Measurements from ENCODE around the gene NASP.

NASP gene

DNA sequence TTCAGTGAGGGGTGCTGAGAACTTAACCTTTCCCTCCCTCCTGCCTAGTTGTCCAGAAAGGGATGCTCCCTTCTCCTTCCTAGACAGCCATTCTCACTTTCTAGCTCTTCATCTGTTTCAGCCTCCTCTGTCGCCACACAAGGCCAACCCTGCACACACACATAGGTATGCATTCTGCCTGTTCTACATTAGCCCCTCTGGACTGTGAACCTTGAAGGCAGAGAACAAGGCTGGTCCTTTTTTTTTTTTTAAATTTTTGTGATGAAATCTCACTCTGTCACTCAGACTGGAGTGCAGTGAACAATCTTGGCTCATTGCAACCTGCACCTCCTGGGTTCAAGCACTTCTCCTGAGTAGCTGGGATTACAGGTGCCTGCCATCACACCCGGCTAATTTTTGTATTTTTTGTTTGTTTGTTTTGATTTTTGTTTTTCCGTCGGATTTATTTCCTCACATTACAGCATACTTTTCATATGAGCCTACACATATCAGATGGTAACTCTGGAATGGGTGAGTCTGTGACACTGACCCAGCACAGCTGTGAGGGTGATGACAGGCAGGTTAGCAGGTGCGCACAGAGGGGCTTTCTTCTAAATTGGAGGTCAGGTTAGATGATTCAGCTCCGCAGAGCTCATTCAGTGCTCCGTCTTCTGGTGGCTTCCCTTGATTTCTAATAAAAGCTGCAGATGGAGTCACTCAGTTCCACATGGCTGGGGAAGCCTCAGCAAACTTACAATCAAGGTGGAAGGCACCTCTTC is 38.1 kb upstream of the NASP start:
- Histone ChIP-seq H3K27me3 (ENCODE audit: control insufficient read depth in 2 of 2, insufficient read depth in 2 of 2, low read length in 2 of 2) (no peaks in the 10 kb centered on the region), H3K9me3 (ENCODE audit: control insufficient read depth in 2 of 2, low read length in 2 of 2) (no peaks in the 10 kb centered on the region), H3K4me1 (ENCODE audit: control insufficient read depth in 2 of 2, insufficient read depth in 2 of 2, low read length in 2 of 2) (peaks cover 2 to 7% of the 10 kb centered on the region in 2 donors), H3K36me3 (ENCODE audit: control insufficient read depth in 2 of 2, insufficient read depth in 2 of 2, low read length in 2 of 2) (no peaks in the 10 kb centered on the region), H3K27ac (ENCODE audit: low read depth in 2 of 2, low read length in 2 of 2) (no peak overlapping the region), H3K4me3 (ENCODE audit: low read length in 2 of 2) (no peak overlapping the region), H3K9ac (ENCODE audit: low read depth in 1 of 2, low read length in 2 of 2) (no peak overlapping the region)

DNA sequence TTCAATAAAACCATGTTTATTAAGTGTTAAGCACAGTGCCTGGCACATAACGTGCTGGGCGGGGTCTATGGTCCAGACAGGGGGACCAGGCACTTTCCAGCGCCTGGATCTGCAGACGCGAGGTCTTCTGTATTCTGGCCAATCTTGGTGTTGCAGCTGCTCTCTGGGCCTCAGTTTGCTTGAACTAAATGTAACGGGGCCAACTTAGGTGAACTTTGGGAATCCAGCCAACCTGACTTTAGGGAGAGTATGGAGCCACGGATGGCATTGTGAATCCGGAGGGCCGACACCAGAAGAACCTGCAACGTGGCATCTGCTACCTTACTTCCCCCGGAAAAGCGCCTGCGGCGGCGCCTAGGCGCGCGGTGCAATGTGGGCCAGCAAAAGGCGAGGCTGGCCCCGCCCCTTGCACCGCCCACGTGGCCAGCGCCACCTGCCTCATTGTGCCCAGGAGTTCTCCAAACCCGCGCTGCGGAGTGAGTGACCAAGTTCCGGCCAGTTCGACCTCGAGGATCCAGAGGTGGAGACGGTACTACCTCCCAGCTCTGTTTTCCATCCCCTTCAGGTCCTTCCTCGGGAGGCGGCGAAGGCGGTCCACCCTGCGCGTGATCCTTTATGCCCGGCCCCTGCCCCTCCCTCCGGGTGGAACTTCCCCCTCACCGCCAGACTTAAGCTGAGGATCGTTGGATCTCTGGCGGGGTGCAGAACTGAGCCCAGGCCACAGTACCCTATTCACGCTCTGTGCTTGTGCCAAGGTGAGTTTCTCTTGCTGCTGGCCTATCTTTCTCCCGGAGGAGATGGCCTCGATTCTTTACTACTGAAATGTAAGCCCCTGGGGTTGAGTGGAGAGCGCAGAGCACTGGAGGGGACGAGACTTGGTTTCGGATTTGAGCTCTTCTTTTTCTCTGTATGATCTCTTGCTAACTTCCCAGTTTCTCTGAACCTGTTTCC is 33.2 kb upstream of the NASP start, which contains the start of gene AKR1A1:
TSS of gene AKR1A1 (plus strand) at position 426 of the 951 bp plus-strand sequence. CDS start 10,969 bp downstream, outside the sequence.
- Histone ChIP-seq H3K4me3 (ENCODE audit: low read length in 2 of 2) (peak within 1 kb of the TSS; percentile 89 to 98), H3K27ac (ENCODE audit: low read depth in 2 of 2, low read length in 2 of 2) (peak within 1 kb of the TSS; percentile 85 to 95), H3K27me3 (ENCODE audit: control insufficient read depth in 2 of 2, insufficient read depth in 2 of 2, low read length in 2 of 2) (no peaks in the 10 kb centered on the region), H3K9ac (ENCODE audit: low read depth in 1 of 2, low read length in 2 of 2) (peak within 1 kb of the TSS; percentile 72 to 75), H3K36me3 (ENCODE audit: control insufficient read depth in 2 of 2, insufficient read depth in 2 of 2, low read length in 2 of 2) (peaks cover under 1 to 5% of the 10 kb centered on the region in 2 donors), H3K4me1 (ENCODE audit: control insufficient read depth in 2 of 2, insufficient read depth in 2 of 2, low read length in 2 of 2) (peaks cover 13 to 16% of the 10 kb centered on the region in 2 donors), H3K9me3 (ENCODE audit: control insufficient read depth in 2 of 2, low read length in 2 of 2) (no peaks in the 10 kb centered on the region)

DNA sequence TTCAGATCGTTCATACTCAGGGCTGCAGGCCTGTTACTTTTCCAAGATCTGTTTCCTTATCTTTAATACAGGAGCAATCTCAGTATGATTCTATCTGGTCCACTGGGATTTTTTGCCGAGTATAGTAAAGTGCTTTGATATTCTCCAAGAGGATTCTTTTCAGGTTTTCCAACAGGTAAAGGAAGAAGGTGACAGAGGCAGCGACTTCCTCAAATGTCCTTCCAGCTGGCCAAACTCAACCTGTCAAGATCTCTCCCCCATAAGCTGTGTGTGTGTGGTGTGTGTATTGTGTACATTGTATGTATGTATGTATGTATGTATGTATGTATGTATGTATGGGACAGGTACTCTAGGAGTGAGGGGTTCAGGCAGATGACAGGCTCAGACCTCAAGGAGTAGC is 32.2 kb upstream of the NASP start:
- Histone ChIP-seq H3K27ac (ENCODE audit: low read depth in 2 of 2, low read length in 2 of 2) (peak overlapping the region in 1 of 2 donors; percentile 85), H3K27me3 (ENCODE audit: control insufficient read depth in 2 of 2, insufficient read depth in 2 of 2, low read length in 2 of 2) (no peaks in the 10 kb centered on the region), H3K36me3 (ENCODE audit: control insufficient read depth in 2 of 2, insufficient read depth in 2 of 2, low read length in 2 of 2) (peaks cover 2 to 10% of the 10 kb centered on the region in 2 donors), H3K4me1 (ENCODE audit: control insufficient read depth in 2 of 2, insufficient read depth in 2 of 2, low read length in 2 of 2) (peaks cover 13 to 16% of the 10 kb centered on the region in 2 donors), H3K9ac (ENCODE audit: low read depth in 1 of 2, low read length in 2 of 2) (peak overlapping the region; percentile 72 to 75), H3K4me3 (ENCODE audit: low read length in 2 of 2) (peak overlapping the region; percentile 89 to 98), H3K9me3 (ENCODE audit: control insufficient read depth in 2 of 2, low read length in 2 of 2) (no peaks in the 10 kb centered on the region)

DNA sequence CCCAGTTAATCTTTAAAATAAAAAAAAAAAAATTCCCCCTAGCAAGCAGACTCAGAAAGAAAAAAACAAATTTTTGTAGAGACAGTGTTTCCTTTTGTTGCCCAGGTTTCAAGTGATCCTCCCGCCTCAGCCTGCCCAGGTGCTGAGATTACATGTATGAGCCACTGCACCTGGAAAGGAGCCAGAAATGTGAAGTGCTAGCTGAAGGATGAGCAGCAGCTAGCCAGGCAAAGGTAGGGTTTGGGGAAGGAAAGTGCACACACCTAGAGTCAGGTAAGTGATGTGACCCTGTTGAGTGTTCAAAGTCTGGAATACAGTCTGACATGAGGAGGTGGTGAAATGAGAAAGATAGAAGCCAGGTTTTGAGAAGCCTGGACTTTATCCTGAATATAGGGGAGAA is 31.5 kb upstream of the NASP start:
- Histone ChIP-seq H3K27ac (ENCODE audit: low read depth in 2 of 2, low read length in 2 of 2) (no peak overlapping the region), H3K4me3 (ENCODE audit: low read length in 2 of 2) (peak overlapping the region in 1 of 2 donors; percentile 98), H3K9ac (ENCODE audit: low read depth in 1 of 2, low read length in 2 of 2) (no peak overlapping the region), H3K27me3 (ENCODE audit: control insufficient read depth in 2 of 2, insufficient read depth in 2 of 2, low read length in 2 of 2) (no peaks in the 10 kb centered on the region), H3K36me3 (ENCODE audit: control insufficient read depth in 2 of 2, insufficient read depth in 2 of 2, low read length in 2 of 2) (peaks cover 2 to 10% of the 10 kb centered on the region in 2 donors), H3K4me1 (ENCODE audit: control insufficient read depth in 2 of 2, insufficient read depth in 2 of 2, low read length in 2 of 2) (peaks cover 13 to 16% of the 10 kb centered on the region in 2 donors), H3K9me3 (ENCODE audit: control insufficient read depth in 2 of 2, low read length in 2 of 2) (no peaks in the 10 kb centered on the region)

DNA sequence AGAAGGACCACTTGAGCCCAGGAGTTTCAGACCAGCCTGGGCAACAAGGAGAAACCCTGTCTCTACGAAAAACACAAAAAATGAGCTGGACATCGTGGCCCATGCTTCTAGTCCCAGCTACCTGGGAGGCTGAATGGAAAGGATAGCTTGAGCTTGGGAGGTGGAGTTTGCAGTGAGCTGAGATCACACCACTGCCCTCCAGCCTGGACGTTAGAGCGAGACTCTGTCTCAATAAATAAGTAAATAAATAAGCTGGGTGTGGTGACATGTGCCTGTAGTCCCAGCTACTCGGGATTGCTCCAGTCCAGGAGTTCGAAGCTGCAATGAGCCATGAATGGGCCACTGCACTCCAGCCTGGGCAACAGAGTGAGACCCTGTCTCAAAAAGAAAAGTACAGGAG is 29.6 kb upstream of the NASP start:
- no peaks in the 10 kb centered on the region for H3K27me3 ChIP-seq (ENCODE audit: control insufficient read depth in 2 of 2, insufficient read depth in 2 of 2, low read length in 2 of 2)
- no peak overlapping the region for H3K4me3 ChIP-seq (ENCODE audit: low read length in 2 of 2)
- H3K4me1 ChIP-seq (ENCODE audit: control insufficient read depth in 2 of 2, insufficient read depth in 2 of 2, low read length in 2 of 2): peaks cover 13 to 16% of the 10 kb centered on the region in 2 donors
- H3K9ac ChIP-seq (ENCODE audit: low read depth in 1 of 2, low read length in 2 of 2): no peak overlapping the region
- H3K9me3 ChIP-seq (ENCODE audit: control insufficient read depth in 2 of 2, low read length in 2 of 2): no peaks in the 10 kb centered on the region
- peaks cover 2 to 10% of the 10 kb centered on the region in 2 donors for H3K36me3 ChIP-seq (ENCODE audit: control insufficient read depth in 2 of 2, insufficient read depth in 2 of 2, low read length in 2 of 2)
- H3K27ac ChIP-seq (ENCODE audit: low read depth in 2 of 2, low read length in 2 of 2): no peak overlapping the region

DNA sequence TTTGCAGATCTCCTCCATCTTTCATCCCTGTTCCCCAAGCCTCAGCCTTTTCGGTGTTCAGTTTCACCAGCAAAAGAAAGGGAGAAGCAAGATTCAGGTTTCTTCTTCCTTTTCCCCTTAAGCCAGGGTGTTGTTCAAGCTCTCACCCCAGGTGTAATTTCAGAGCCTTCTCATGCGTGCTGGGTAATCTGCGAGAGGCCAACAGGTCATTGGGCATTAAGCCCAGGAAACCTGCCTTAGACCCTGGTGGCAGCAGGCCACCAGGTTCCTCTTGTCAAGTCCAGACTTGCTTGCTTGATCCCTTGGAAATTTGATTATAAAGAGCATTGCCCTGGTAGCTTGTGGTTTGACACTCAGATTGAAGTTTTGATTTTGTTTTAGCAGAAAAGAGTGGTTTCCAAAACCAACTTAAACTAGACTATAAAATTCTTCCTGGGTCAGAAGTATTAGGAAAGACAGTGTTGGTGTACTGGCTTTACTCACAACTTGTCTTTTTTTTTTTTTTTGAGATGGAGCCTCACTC is 26.4 kb upstream of the NASP start:
- Histone ChIP-seq H3K27ac (ENCODE audit: low read depth in 2 of 2, low read length in 2 of 2) (no peak overlapping the region), H3K36me3 (ENCODE audit: control insufficient read depth in 2 of 2, insufficient read depth in 2 of 2, low read length in 2 of 2) (peaks cover 9 to 18% of the 10 kb centered on the region in 2 donors), H3K27me3 (ENCODE audit: control insufficient read depth in 2 of 2, insufficient read depth in 2 of 2, low read length in 2 of 2) (no peaks in the 10 kb centered on the region), H3K9me3 (ENCODE audit: control insufficient read depth in 2 of 2, low read length in 2 of 2) (no peaks in the 10 kb centered on the region), H3K4me3 (ENCODE audit: low read length in 2 of 2) (no peak overlapping the region), H3K4me1 (ENCODE audit: control insufficient read depth in 2 of 2, insufficient read depth in 2 of 2, low read length in 2 of 2) (peaks cover 2 to 5% of the 10 kb centered on the region in 2 donors), H3K9ac (ENCODE audit: low read depth in 1 of 2, low read length in 2 of 2) (no peak overlapping the region)

DNA sequence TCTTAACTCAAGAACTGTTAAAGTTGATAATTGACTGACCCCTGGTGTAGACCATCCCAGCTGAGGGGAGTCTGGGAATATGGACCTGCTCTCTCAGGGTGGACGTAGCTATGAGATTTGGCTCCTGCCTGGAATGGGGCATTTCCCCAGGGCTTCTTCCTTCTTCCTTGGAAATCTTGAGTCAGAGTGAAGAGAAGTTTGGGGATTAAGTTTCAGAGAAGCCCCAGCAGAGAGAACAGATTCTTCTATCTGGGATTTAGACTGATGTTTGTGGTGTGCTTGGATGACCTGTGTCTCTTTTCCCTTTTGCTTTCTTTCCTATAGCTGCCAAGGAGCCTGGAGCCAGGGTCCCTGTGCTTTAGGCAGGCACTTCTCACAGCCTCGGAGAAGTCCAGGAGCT is 20.0 kb upstream of the NASP start:
- Histone ChIP-seq H3K36me3 (ENCODE audit: control insufficient read depth in 2 of 2, insufficient read depth in 2 of 2, low read length in 2 of 2) (peaks cover 36 to 43% of the 10 kb centered on the region in 2 donors), H3K4me1 (ENCODE audit: control insufficient read depth in 2 of 2, insufficient read depth in 2 of 2, low read length in 2 of 2) (peaks cover 0 to 5% of the 10 kb centered on the region in 2 donors), H3K4me3 (ENCODE audit: low read length in 2 of 2) (no peak overlapping the region), H3K9me3 (ENCODE audit: control insufficient read depth in 2 of 2, low read length in 2 of 2) (no peaks in the 10 kb centered on the region), H3K27ac (ENCODE audit: low read depth in 2 of 2, low read length in 2 of 2) (no peak overlapping the region), H3K9ac (ENCODE audit: low read depth in 1 of 2, low read length in 2 of 2) (no peak overlapping the region), H3K27me3 (ENCODE audit: control insufficient read depth in 2 of 2, insufficient read depth in 2 of 2, low read length in 2 of 2) (no peaks in the 10 kb centered on the region)

DNA sequence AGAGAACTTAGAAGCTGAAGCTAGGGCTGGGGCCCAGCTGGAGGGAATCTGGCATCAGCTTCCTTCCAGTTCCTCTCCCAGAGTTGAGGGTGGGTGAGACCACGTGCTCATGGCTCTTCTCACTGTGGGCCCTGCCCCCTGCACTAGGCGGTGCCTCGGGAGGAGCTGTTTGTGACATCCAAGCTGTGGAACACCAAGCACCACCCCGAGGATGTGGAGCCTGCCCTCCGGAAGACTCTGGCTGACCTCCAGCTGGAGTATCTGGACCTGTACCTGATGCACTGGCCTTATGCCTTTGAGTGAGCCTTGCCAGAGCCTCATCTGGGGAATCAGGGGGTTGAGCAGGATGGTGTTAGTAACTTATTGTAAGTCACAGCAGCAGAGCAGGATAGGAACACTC is 17.1 kb upstream of the NASP start:
- Histone ChIP-seq H3K9me3 (ENCODE audit: control insufficient read depth in 2 of 2, low read length in 2 of 2) (no peaks in the 10 kb centered on the region), H3K4me1 (ENCODE audit: control insufficient read depth in 2 of 2, insufficient read depth in 2 of 2, low read length in 2 of 2) (peaks cover 0 to 3% of the 10 kb centered on the region in 2 donors), H3K9ac (ENCODE audit: low read depth in 1 of 2, low read length in 2 of 2) (no peak overlapping the region), H3K27ac (ENCODE audit: low read depth in 2 of 2, low read length in 2 of 2) (no peak overlapping the region), H3K27me3 (ENCODE audit: control insufficient read depth in 2 of 2, insufficient read depth in 2 of 2, low read length in 2 of 2) (no peaks in the 10 kb centered on the region), H3K4me3 (ENCODE audit: low read length in 2 of 2) (no peak overlapping the region), H3K36me3 (ENCODE audit: control insufficient read depth in 2 of 2, insufficient read depth in 2 of 2, low read length in 2 of 2) (peaks cover 44 to 57% of the 10 kb centered on the region in 2 donors)

DNA sequence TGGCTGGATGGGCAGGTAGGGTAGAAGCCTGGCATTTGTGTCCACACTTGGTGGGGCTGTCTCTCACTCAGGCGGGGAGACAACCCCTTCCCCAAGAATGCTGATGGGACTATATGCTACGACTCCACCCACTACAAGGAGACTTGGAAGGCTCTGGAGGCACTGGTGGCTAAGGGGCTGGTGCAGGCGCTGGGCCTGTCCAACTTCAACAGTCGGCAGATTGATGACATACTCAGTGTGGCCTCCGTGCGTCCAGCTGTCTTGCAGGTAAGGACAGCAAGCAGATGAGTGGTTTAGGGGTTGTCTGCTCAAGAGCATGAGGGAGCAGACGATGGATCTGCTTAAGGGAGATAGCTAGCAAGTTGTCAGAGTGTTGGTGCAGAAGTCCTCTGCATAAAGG is 15.9 kb upstream of the NASP start:
- H3K9ac ChIP-seq (ENCODE audit: low read depth in 1 of 2, low read length in 2 of 2): no peak overlapping the region
- H3K4me3 ChIP-seq (ENCODE audit: low read length in 2 of 2): no peak overlapping the region
- H3K36me3 ChIP-seq (ENCODE audit: control insufficient read depth in 2 of 2, insufficient read depth in 2 of 2, low read length in 2 of 2): peaks cover 40 to 52% of the 10 kb centered on the region in 2 donors
- no peaks in the 10 kb centered on the region for H3K9me3 ChIP-seq (ENCODE audit: control insufficient read depth in 2 of 2, low read length in 2 of 2)
- H3K27me3 ChIP-seq (ENCODE audit: control insufficient read depth in 2 of 2, insufficient read depth in 2 of 2, low read length in 2 of 2): no peaks in the 10 kb centered on the region
- no peaks in the 10 kb centered on the region for H3K4me1 ChIP-seq (ENCODE audit: control insufficient read depth in 2 of 2, insufficient read depth in 2 of 2, low read length in 2 of 2)
- H3K27ac ChIP-seq (ENCODE audit: low read depth in 2 of 2, low read length in 2 of 2): no peak overlapping the region

Data from mucosa of rectum (tissue), 2 donors.